ENCODE results near the gene MGAT4D. TPM values are rescaled to one million over a fixed set of nuclear protein-coding genes. Genes with fewer than 3 reads are reported as not detected.
"Not testable (repeated sequence)": the region's sequence is repeated elsewhere in the genome, so short reads cannot be mapped to it uniquely, and the experiment has no call there.

MGAT4D gene
- total RNA-seq, 4 donors from 2014 or later = not detected

DNA sequence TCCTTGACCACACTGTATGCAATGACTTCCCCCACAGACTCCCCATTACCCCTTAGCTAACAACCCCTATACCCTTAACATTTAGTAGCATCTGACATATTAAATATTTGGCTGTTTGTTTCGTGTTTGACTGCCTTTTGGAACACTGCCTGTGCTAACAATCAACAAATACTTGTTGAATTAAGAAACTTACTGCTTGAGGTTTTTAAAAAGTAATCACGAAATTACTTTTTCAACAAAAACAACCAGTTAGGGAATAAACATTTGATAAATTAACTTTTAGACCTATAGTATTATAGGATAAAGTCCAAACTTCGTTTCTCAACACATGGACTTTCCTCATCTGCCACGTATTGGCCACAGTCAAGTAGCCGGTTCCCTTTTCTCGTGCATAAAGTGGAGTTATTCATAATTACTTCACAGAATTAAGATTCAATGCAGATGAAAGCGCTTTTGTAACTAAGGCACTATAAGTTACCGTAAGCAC, 25.3 kb upstream of the MGAT4D start:
- H3K4me1 ChIP-seq = peaks cover 8% of the 10 kb centered on the region
- no peak for TF ChIP-seq POLR2AphosphoS5 (IDR thresholded peaks at IDR 0.05)
- H3K9me3 ChIP-seq = no peaks in the 10 kb centered on the region
- H3K4me3 ChIP-seq = peak overlapping the region; percentile 81
- no peak overlapping the region for H3K27ac ChIP-seq
- 10% methylated on average over 8 of the region's 8 CpGs for WGBS
- no peaks in the 10 kb centered on the region for H3K27me3 ChIP-seq
- H3K36me3 ChIP-seq = peaks cover 6% of the 10 kb centered on the region
- no peak for DNase-seq (ENCODE audit: low spot score in 2 of 2)

DNA sequence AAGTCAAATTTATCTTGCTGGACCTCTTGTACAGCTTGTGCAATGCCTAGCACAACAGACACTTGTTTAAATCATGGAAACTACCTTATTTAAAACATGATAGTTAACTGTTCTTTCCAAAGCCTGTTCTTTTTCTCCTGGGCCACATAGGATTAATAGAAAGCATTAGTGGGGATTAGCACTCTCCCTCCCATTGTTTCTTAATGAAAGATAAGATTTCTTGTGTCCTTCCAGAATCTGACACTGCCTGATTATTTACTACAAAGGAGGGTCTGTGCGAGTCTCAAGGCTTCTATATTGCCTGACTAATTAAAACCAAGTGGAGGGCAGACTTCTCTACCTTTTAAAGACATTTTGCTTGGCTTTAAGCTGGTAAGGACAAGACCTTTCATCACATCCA, 17.3 kb upstream of the MGAT4D start:
- no peaks in the 10 kb centered on the region for H3K4me1 ChIP-seq
- no peaks in the 10 kb centered on the region for H3K9me3 ChIP-seq
- TF ChIP-seq EP300 (IDR thresholded peaks at IDR 0.05) (no peak), POLR2A (IDR thresholded peaks at IDR 0.05) (no peak), POLR2AphosphoS5 (IDR thresholded peaks at IDR 0.05) (no peak)
- TF ChIP-seq, protein P1, sequence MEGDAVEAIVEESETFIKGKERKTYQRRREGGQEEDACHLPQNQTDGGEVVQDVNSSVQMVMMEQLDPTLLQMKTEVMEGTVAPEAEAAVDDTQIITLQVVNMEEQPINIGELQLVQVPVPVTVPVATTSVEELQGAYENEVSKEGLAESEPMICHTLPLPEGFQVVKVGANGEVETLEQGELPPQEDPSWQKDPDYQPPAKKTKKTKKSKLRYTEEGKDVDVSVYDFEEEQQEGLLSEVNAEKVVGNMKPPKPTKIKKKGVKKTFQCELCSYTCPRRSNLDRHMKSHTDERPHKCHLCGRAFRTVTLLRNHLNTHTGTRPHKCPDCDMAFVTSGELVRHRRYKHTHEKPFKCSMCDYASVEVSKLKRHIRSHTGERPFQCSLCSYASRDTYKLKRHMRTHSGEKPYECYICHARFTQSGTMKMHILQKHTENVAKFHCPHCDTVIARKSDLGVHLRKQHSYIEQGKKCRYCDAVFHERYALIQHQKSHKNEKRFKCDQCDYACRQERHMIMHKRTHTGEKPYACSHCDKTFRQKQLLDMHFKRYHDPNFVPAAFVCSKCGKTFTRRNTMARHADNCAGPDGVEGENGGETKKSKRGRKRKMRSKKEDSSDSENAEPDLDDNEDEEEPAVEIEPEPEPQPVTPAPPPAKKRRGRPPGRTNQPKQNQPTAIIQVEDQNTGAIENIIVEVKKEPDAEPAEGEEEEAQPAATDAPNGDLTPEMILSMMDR (IDR thresholded peaks at IDR 0.05) = no peak
- WGBS = 0% methylated on average over 1 of the region's 1 CpG
- no peak for DNase-seq (ENCODE audit: low spot score in 2 of 2)
- no peak overlapping the region for H3K4me3 ChIP-seq
- H3K27me3 ChIP-seq = peaks cover 6% of the 10 kb centered on the region
- H3K27ac ChIP-seq = no peak overlapping the region
- no peaks in the 10 kb centered on the region for H3K36me3 ChIP-seq

DNA sequence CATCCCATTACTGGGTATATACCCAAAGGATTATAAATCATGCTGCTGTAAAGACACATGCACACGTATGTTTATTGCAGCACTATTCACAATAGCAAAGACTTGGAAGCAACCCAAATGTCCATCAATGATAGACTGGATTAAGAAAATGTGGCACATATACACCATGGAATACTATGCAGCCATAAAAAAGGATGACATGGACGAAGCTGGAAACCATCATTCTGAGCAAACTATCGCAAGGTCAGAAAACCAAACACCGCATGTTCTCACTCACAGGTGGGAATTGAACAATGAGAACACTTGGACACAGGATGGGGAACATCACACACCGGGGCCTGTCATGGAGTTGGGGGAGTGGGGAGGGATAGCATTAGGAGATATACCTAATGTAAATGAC, 15.7 kb upstream of the MGAT4D start:
- not testable (repeated sequence) for H3K27ac ChIP-seq; H3K4me1 ChIP-seq; H3K27me3 ChIP-seq; DNase-seq (ENCODE audit: low spot score in 2 of 2); H3K36me3 ChIP-seq; H3K4me3 ChIP-seq; H3K9me3 ChIP-seq
- 94% methylated on average over 5 of the region's 5 CpGs for WGBS

DNA sequence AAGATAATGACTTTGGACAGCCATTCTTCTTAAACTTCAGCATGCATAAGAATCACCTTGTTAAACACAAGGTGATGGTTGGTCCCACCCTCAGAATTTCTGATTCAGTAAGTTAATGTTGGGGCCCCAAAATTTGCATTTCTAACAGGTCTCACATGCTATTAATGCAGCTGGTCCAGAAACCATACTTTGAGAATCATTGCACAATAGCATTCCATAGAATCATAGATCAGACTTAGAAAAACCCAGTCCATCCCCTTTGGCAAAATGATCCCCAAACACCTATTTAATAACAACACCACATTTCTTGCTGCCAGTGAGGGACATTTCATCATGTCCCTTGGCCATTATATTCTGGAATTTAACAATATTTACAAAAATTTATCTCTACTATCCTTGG, 6.2 kb upstream of the MGAT4D start:
- Histone ChIP-seq H3K4me3 (no peak overlapping the region), H3K27me3 (peaks cover 28% of the 10 kb centered on the region), H3K9me3 (no peaks in the 10 kb centered on the region), H3K36me3 (no peaks in the 10 kb centered on the region), H3K27ac (no peak overlapping the region), H3K4me1 (no peaks in the 10 kb centered on the region)
- DNase-seq (ENCODE audit: low spot score in 2 of 2) = no peak
- TF ChIP-seq EP300 (IDR thresholded peaks at IDR 0.05) = no peak
- TF ChIP-seq POLR2AphosphoS5 (IDR thresholded peaks at IDR 0.05) = no peak
- TF ChIP-seq POLR2A (IDR thresholded peaks at IDR 0.05) = no peak

DNA sequence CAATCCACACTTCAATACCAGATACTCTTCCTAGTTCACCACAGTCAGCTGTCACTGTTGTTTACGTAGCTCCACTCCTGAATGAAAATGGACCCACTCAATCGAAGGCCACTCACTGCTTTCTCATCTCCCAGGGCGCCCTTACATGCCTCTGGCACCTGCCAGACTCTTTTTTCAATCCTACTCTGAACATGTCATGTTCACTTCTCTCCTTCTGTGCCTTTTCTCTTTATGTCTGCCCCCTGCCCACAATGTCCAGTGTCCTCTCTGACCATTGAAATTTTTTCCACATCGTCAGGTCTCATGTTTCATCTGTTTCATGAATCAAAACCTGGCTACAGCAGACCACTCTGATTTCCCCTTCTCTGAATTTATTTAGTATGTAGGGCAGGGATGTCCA, 1.3 kb upstream of the MGAT4D start:
- Histone ChIP-seq H3K36me3 (no peaks in the 10 kb centered on the region), H3K4me3 (no peak overlapping the region), H3K27ac (no peak overlapping the region), H3K4me1 (peaks cover 4% of the 10 kb centered on the region), H3K9me3 (no peaks in the 10 kb centered on the region), H3K27me3 (peaks cover 69% of the 10 kb centered on the region)
- 86% methylated on average over 4 of the region's 4 CpGs for WGBS
- TF ChIP-seq EP300 (IDR thresholded peaks at IDR 0.05) (no peak), POLR2A (IDR thresholded peaks at IDR 0.05) (no peak), POLR2AphosphoS5 (IDR thresholded peaks at IDR 0.05) (no peak)
- TF ChIP-seq, protein P1 (IDR thresholded peaks at IDR 0.05) = no peak
- DNase-seq (ENCODE audit: low spot score in 2 of 2) = no peak

DNA sequence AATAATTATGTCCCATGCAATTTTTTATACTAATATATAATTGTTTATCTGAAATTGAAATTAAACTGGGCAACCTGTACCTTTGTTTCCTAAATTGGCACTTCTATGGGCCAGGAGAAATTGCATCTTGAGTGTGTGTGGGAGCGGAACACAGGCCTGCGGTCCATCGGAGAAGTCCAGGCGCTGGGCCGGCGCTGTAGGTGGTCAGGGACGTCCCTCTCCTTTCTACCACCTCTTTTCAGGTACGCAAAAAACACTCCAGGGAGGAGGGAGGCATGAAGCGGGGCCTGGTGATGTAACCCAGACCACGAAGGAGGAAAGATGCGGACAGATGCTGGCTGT, 717 bp downstream of the MGAT4D start:
- Histone ChIP-seq H3K27ac (no peak overlapping the region), H3K36me3 (no peaks in the 10 kb centered on the region), H3K27me3 (peaks cover 72% of the 10 kb centered on the region), H3K4me3 (peak overlapping the region; percentile 34), H3K9me3 (no peaks in the 10 kb centered on the region), H3K4me1 (peaks cover 4% of the 10 kb centered on the region)
- 90% methylated on average over 11 of the region's 11 CpGs for WGBS
- TF ChIP-seq, protein P1 (IDR thresholded peaks at IDR 0.05) = no peak
- TF ChIP-seq EP300 (IDR thresholded peaks at IDR 0.05) (no peak), POLR2AphosphoS5 (IDR thresholded peaks at IDR 0.05) (no peak), POLR2A (IDR thresholded peaks at IDR 0.05) (no peak)
- DNase-seq (ENCODE audit: low spot score in 2 of 2) = no peak

DNA sequence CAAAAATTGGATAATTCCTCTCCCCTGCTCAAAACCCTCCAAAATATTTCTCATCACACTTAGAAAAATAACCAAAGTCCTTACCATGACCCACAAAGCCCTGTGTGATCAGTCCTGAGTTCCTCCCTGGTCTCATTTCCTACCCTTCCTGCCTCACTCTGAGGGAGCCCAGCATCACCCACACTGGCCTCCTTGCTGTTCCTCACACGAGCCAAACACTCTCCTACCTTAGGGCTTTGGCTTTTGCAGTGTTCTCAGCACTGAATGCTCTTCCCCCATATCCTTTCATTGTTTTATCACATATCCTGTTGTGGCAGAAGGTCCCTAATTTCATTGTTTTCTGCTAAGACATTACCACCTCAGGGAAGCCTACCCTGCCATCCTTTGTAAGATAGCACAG, 12.2 kb downstream of the MGAT4D start:
- no peak for DNase-seq (ENCODE audit: low spot score in 2 of 2)
- H3K27me3 ChIP-seq = no peaks in the 10 kb centered on the region
- TF ChIP-seq, protein P1 (IDR thresholded peaks at IDR 0.05) = no peak
- TF ChIP-seq POLR2A (IDR thresholded peaks at IDR 0.05) (no peak), POLR2AphosphoS5 (IDR thresholded peaks at IDR 0.05) (no peak), EP300 (IDR thresholded peaks at IDR 0.05) (no peak)
- no peak overlapping the region for H3K4me3 ChIP-seq
- 59% methylated on average over 1 of the region's 1 CpG for WGBS
- H3K36me3 ChIP-seq = no peaks in the 10 kb centered on the region
- H3K4me1 ChIP-seq = no peaks in the 10 kb centered on the region
- H3K9me3 ChIP-seq = no peaks in the 10 kb centered on the region
- H3K27ac ChIP-seq = no peak overlapping the region

Data from suprapubic skin (tissue), 4 donors.